Mesendoderm (in vitro differentiated cells): ENCODE measurements around the gene AREL1.

ENCODE experiments used
- DNase-seq: peaks from one replicate; pipeline ENCODE4 v3.0.0; 2013
- H2AK5ac ChIP-seq: 2 replicates; pipeline ENCODE4 v1.6.1; 2013; ENCODE audit warnings: low read length, inconsistent platforms
- H2BK120ac ChIP-seq: 2 replicates; pipeline ENCODE4 v1.6.1; 2013; ENCODE audit warnings: low read depth, mild to moderate bottlenecking, low read length, moderate library complexity, mixed read lengths
- H2BK15ac ChIP-seq: replicated peaks from 2 replicates; pipeline ENCODE4 v1.6.1; 2013; ENCODE audit warnings: low read depth, mild to moderate bottlenecking, moderate library complexity
- H2BK5ac ChIP-seq: 2 replicates; pipeline ENCODE4 v1.6.1; 2013; ENCODE audit warnings: low read length, inconsistent platforms
- H3K18ac ChIP-seq: 2 replicates; pipeline ENCODE4 v1.6.1; 2013; ENCODE audit warnings: mild to moderate bottlenecking, low read length, mixed read lengths
- H3K23ac ChIP-seq: one replicate; pipeline ENCODE4 v1.6.1; 2013; ENCODE audit warnings: low read length
- H3K27ac ChIP-seq: 2 replicates; pipeline ENCODE4 v1.5.1; 2013; ENCODE audit warnings: low read depth, mild to moderate bottlenecking, inconsistent platforms, low read length, moderate library complexity
- H3K27me3 ChIP-seq: 2 replicates; pipeline ENCODE4 v1.6.1; 2013; ENCODE audit warnings: low read length, control low read depth, mild to moderate bottlenecking, inconsistent platforms; ENCODE audit not compliant: insufficient read depth, poor library complexity
- H3K36me3 ChIP-seq: 2 replicates; pipeline ENCODE4 v1.6.1; 2013; ENCODE audit warnings: low read length, inconsistent platforms; ENCODE audit not compliant: control insufficient read depth, insufficient read depth
- H3K4ac ChIP-seq: one replicate; pipeline ENCODE4 v1.6.1; 2013; ENCODE audit warnings: low read depth, mild to moderate bottlenecking, low read length, moderate library complexity
- H3K4me1 ChIP-seq: 2 replicates; pipeline ENCODE4 v1.6.1; 2013; ENCODE audit warnings: low read depth, low read length, inconsistent platforms; ENCODE audit not compliant: control insufficient read depth
- H3K4me2 ChIP-seq: 2 replicates; pipeline ENCODE4 v1.6.1; 2013; ENCODE audit warnings: low read length
- H3K4me3 ChIP-seq: 2 replicates; pipeline ENCODE4 v1.5.1; 2013; ENCODE audit warnings: mild to moderate bottlenecking, low read length
- H3K56ac ChIP-seq: one replicate; pipeline ENCODE4 v1.6.1; 2013; ENCODE audit warnings: low read length
- H3K79me1 ChIP-seq: 2 replicates; pipeline ENCODE4 v1.6.1; 2013; ENCODE audit warnings: low read length, inconsistent platforms
- H3K79me2 ChIP-seq: 2 replicates; pipeline ENCODE4 v1.6.1; 2013; ENCODE audit warnings: mild to moderate bottlenecking, low read length; ENCODE audit not compliant: control insufficient read depth, insufficient read depth
- H3K9ac ChIP-seq: 2 replicates; pipeline ENCODE4 v1.6.1; 2013; ENCODE audit warnings: low read length, inconsistent platforms
- H4K5ac ChIP-seq: one replicate; pipeline ENCODE4 v1.6.1; 2013; ENCODE audit warnings: low read length
- H4K8ac ChIP-seq: one replicate; pipeline ENCODE4 v1.6.1; 2013; ENCODE audit warnings: low read depth, mild to moderate bottlenecking, control low read depth, low read length, moderate library complexity
- WGBS: extraction: QIAGEN DNeasy Blood & Tissue Kit; methylation state at CpG from one replicate; pipeline ENCODE4 v1.1.7; 2013; ENCODE audit warnings: low lambda C conversion rate, missing lambda C conversion rate; ENCODE audit not compliant: insufficient coverage; ENCODE audit errors: extremely low coverage; 5-methylcytosine and 5-hydroxymethylcytosine counted together

AREL1 gene

GRCh38 chr14:74684434-74684833, 28.4 kb downstream of the AREL1 start:
- Histone ChIP-seq H3K27me3 (no peaks in the 10 kb centered on the region), H3K36me3 (peaks cover 2% of the 10 kb centered on the region), H2BK120ac (no peak overlapping the region), H3K27ac (no peak overlapping the region), H3K56ac (no peak overlapping the region), H3K4me2 (no peak overlapping the region), H3K79me1 (no peaks in the 10 kb centered on the region), H3K4me3 (no peak overlapping the region), H3K4me1 (no peaks in the 10 kb centered on the region), H2BK15ac (no peak overlapping the region), H3K4ac (no peak overlapping the region), H3K23ac (no peak overlapping the region), H2AK5ac (no peak overlapping the region), H3K9ac (no peak overlapping the region), H3K79me2 (no peaks in the 10 kb centered on the region), H4K5ac (no peak overlapping the region), H2BK5ac (no peak overlapping the region), H4K8ac (no peak overlapping the region), H3K18ac (no peak overlapping the region)
- no CpG with 5 or more reads among the region's 12 CpGs for WGBS
- DNase-seq, result no peak

DNA sequence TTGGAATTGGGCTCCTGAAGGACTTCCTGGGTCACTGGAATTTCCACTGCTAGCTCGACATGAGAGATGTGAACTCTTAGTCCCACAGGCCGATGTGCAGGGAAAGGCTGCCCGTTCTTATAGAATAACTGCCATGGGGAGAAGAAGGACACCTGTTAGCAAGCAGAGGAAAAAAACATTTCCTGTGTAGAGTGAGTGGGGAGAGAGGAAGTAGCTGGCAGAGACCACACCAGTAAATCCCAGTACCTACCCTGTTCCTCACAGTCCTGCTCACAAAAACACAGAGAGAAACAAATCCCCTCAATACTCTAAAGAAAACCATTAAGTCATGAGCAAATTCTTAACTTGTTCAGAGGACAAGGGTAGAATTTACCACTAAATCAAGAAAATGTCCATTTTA, 29.5 kb downstream of the AREL1 start:
- no peak overlapping the region for H2AK5ac ChIP-seq
- no peak overlapping the region for H3K4me2 ChIP-seq
- no peak overlapping the region for H3K4ac ChIP-seq
- no peaks in the 10 kb centered on the region for H3K27me3 ChIP-seq
- no peak overlapping the region for H4K8ac ChIP-seq
- no peak overlapping the region for H2BK15ac ChIP-seq
- no peak for DNase-seq
- no CpG with 5 or more reads among the region's 3 CpGs for WGBS
- H3K4me1 ChIP-seq, result no peaks in the 10 kb centered on the region
- H3K9ac ChIP-seq, result no peak overlapping the region
- no peaks in the 10 kb centered on the region for H3K79me1 ChIP-seq
- no peak overlapping the region for H3K23ac ChIP-seq
- H2BK5ac ChIP-seq, result no peak overlapping the region
- H3K4me3 ChIP-seq, result no peak overlapping the region
- no peak overlapping the region for H2BK120ac ChIP-seq
- no peak overlapping the region for H3K56ac ChIP-seq
- no peak overlapping the region for H3K27ac ChIP-seq
- no peak overlapping the region for H3K18ac ChIP-seq
- no peak overlapping the region for H4K5ac ChIP-seq
- peaks cover 2% of the 10 kb centered on the region for H3K36me3 ChIP-seq
- H3K79me2 ChIP-seq, result no peaks in the 10 kb centered on the region

DNA sequence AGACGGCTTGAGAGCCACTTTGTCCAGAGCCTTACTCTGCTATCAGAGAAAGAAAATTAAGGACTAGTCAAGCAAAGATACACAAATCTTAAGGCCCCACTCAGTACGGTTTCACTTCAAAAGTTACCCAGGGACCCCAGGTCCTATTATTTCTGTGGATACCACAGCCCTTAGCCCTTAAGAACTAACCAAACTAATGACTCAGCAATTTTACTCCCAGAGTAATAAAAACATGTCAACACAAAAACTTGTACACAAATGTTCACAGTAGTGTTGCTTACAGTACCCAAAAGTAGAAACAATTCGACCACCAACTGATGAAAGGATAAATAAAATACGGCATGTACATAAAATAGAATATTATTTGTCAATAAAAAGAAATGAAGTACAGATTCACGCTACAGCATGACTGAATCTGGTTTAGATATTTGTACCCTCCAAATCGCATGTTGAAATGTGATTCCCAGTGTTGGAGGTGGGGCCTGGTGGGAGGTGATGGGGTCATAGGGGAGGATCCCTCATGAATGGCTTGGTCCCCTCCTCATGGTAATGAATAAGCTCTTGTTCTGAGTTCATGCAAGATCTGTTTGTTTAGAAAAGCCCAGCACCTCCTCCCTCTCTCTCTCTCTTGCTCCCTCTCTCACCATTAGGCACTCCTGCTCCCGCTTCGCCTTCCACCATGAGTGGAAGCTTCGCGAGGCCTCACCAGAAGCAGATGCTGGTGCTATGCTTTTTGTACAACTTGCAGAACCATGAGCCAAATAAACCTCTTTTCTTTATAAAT, 30.5 kb downstream of the AREL1 start:
- no peak overlapping the region for H3K27ac ChIP-seq
- no peak overlapping the region for H3K4ac ChIP-seq
- no peak overlapping the region for H4K8ac ChIP-seq
- no peak overlapping the region for H3K56ac ChIP-seq
- no peak overlapping the region for H3K4me2 ChIP-seq
- DNase-seq, result peak; percentile 6
- no peak overlapping the region for H3K4me3 ChIP-seq
- H3K79me2 ChIP-seq, result no peaks in the 10 kb centered on the region
- no peak overlapping the region for H3K18ac ChIP-seq
- no peak overlapping the region for H4K5ac ChIP-seq
- WGBS, result no CpG with 5 or more reads among the region's 10 CpGs
- no peak overlapping the region for H3K23ac ChIP-seq
- H2AK5ac ChIP-seq, result no peak overlapping the region
- H2BK15ac ChIP-seq, result no peak overlapping the region
- no peaks in the 10 kb centered on the region for H3K4me1 ChIP-seq
- H3K36me3 ChIP-seq, result peaks cover 2% of the 10 kb centered on the region
- H3K9ac ChIP-seq, result no peak overlapping the region
- no peak overlapping the region for H2BK120ac ChIP-seq
- no peaks in the 10 kb centered on the region for H3K79me1 ChIP-seq
- H2BK5ac ChIP-seq, result no peak overlapping the region
- H3K27me3 ChIP-seq, result no peaks in the 10 kb centered on the region

DNA sequence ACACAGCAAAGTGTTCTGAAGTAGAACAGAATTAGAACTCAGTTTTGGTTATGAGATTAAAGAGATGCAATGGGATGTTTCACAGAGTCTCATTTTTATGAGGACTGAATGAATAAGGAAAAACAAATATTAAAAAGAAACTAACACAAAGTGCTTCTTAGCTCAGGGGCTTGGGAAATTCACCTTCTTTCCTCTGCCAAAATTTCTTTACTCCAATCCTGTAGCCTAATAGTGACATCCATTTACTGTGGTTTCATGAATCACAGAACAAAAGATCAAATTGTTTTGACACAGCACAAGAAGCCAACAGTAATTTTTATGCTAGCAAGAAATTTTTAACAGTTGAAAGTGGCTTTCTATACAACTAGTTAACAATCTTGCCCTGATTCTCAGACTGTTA, 37.7 kb downstream of the AREL1 start:
- Histone ChIP-seq H3K4me1 (no peaks in the 10 kb centered on the region), H3K23ac (no peak overlapping the region), H4K5ac (no peak overlapping the region), H3K36me3 (peaks cover 5% of the 10 kb centered on the region), H2BK120ac (no peak overlapping the region), H3K4me2 (no peak overlapping the region), H3K56ac (no peak overlapping the region), H3K27ac (no peak overlapping the region), H2BK15ac (no peak overlapping the region), H2AK5ac (no peak overlapping the region), H3K18ac (no peak overlapping the region), H3K4ac (no peak overlapping the region), H3K27me3 (no peaks in the 10 kb centered on the region), H4K8ac (no peak overlapping the region), H2BK5ac (no peak overlapping the region), H3K79me1 (no peaks in the 10 kb centered on the region), H3K4me3 (no peak overlapping the region), H3K9ac (no peak overlapping the region), H3K79me2 (no peaks in the 10 kb centered on the region)
- DNase-seq, result no peak

GRCh38 chr14:74673768-74674167, 39.1 kb downstream of the AREL1 start:
- no peak overlapping the region for H3K4me3 ChIP-seq
- no peak for DNase-seq
- H4K5ac ChIP-seq, result no peak overlapping the region
- H3K4me1 ChIP-seq, result no peaks in the 10 kb centered on the region
- H3K9ac ChIP-seq, result no peak overlapping the region
- no peaks in the 10 kb centered on the region for H3K79me2 ChIP-seq
- no peak overlapping the region for H2BK15ac ChIP-seq
- no peak overlapping the region for H2AK5ac ChIP-seq
- no peak overlapping the region for H3K4ac ChIP-seq
- no peaks in the 10 kb centered on the region for H3K27me3 ChIP-seq
- WGBS, result no CpG with 5 or more reads among the region's 4 CpGs
- no peak overlapping the region for H3K4me2 ChIP-seq
- no peak overlapping the region for H2BK120ac ChIP-seq
- no peak overlapping the region for H3K23ac ChIP-seq
- H3K79me1 ChIP-seq, result no peaks in the 10 kb centered on the region
- H3K18ac ChIP-seq, result no peak overlapping the region
- H3K36me3 ChIP-seq, result peaks cover 6% of the 10 kb centered on the region
- no peak overlapping the region for H3K27ac ChIP-seq
- no peak overlapping the region for H2BK5ac ChIP-seq
- no peak overlapping the region for H3K56ac ChIP-seq
- no peak overlapping the region for H4K8ac ChIP-seq

- H3K4ac ChIP-seq, result no peak overlapping the region
- no peaks in the 10 kb centered on the region for H3K79me2 ChIP-seq
- no peak overlapping the region for H2BK120ac ChIP-seq
- H3K36me3 ChIP-seq, result peaks cover 11% of the 10 kb centered on the region
- no peak overlapping the region for H4K8ac ChIP-seq
- no peak overlapping the region for H3K9ac ChIP-seq
- H3K4me2 ChIP-seq, result no peak overlapping the region
- no peak overlapping the region for H4K5ac ChIP-seq
- H3K27me3 ChIP-seq, result no peaks in the 10 kb centered on the region
- no peaks in the 10 kb centered on the region for H3K4me1 ChIP-seq
- no peak overlapping the region for H2BK15ac ChIP-seq
- DNase-seq, result no peak
- no peak overlapping the region for H3K23ac ChIP-seq
- H3K79me1 ChIP-seq, result no peaks in the 10 kb centered on the region
- no peak overlapping the region for H3K18ac ChIP-seq
- no peak overlapping the region for H3K4me3 ChIP-seq
- no CpG with 5 or more reads among the region's 4 CpGs for WGBS
- no peak overlapping the region for H2BK5ac ChIP-seq
- no peak overlapping the region for H2AK5ac ChIP-seq
- no peak overlapping the region for H3K27ac ChIP-seq
- no peak overlapping the region for H3K56ac ChIP-seq
These were observed 41.1 kb downstream of the AREL1 start for GRCh38 chr14:74671789-74672188.
